Measurements from ENCODE around the gene CLEC2A. TPM values are rescaled to one million over a fixed set of nuclear protein-coding genes. Genes with fewer than 3 reads are reported as not detected.
A peak's percentile ranks its signal among the peaks of the same experiment; 100 is the strongest.

Gene CLEC2A
- total RNA-seq, 4 donors from 2014 or later: not detected

DNA sequence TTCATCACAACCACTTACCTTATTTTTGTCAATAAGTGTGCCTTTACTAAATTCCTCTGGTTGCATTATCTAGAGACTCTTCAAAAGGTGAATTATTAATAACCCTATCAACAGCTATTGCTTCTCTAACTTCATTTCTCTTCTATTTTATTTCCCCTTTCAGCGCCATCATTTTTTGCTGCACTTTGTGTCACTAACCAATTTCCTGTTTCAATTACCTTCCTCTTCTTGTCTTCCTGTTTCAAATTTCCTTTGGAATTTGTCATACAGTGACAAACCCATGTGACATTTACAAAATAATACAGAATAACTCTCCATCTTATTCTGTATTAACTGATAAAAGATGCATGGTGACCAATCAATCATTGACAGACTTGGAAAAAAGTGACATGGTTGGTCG lies 12.2 kb upstream of the CLEC2A start:
- TF ChIP-seq EP300 (IDR thresholded peaks at IDR 0.05) (no peak), POLR2A (IDR thresholded peaks at IDR 0.05) (no peak)
- TF ChIP-seq, protein P1, sequence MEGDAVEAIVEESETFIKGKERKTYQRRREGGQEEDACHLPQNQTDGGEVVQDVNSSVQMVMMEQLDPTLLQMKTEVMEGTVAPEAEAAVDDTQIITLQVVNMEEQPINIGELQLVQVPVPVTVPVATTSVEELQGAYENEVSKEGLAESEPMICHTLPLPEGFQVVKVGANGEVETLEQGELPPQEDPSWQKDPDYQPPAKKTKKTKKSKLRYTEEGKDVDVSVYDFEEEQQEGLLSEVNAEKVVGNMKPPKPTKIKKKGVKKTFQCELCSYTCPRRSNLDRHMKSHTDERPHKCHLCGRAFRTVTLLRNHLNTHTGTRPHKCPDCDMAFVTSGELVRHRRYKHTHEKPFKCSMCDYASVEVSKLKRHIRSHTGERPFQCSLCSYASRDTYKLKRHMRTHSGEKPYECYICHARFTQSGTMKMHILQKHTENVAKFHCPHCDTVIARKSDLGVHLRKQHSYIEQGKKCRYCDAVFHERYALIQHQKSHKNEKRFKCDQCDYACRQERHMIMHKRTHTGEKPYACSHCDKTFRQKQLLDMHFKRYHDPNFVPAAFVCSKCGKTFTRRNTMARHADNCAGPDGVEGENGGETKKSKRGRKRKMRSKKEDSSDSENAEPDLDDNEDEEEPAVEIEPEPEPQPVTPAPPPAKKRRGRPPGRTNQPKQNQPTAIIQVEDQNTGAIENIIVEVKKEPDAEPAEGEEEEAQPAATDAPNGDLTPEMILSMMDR (IDR thresholded peaks at IDR 0.05): no peak
- no peak for DNase-seq (ENCODE audit: low spot score in 2 of 2)

DNA sequence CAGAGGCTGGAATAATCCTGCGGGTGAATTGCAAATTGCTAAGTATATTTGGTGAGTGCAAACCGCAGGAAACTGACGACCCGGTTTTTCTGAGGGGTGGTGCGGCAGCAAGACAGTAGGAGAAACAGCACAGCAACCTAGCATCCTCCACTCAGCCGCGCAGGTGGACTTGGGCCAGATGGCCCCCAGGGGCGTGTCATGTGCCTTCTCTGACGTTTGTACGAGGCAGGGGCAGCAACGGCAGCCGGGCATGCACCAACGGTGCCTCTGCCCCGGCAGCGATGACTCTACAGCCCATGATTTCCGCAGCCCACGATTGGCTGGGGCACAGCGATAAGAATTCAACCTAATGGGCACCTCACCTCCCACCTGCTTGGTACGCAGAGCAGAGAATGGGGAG lies 11.1 kb upstream of the CLEC2A start:
- TF ChIP-seq, protein P1 (IDR thresholded peaks at IDR 0.05): no peak
- TF ChIP-seq EP300 (IDR thresholded peaks at IDR 0.05): no peak
- TF ChIP-seq POLR2A (IDR thresholded peaks at IDR 0.05): no peak
- Histone ChIP-seq H3K4me1 (no peaks in the 10 kb centered on the region), H3K27me3 (no peaks in the 10 kb centered on the region), H3K36me3 (no peaks in the 10 kb centered on the region), H3K4me3 (no peak overlapping the region), H3K9me3 (no peaks in the 10 kb centered on the region), H3K27ac (no peak overlapping the region)
- WGBS, 2 donors: 67 to 77% methylated on average over 18 to 19 of the region's 19 CpGs
- no peak for DNase-seq (ENCODE audit: low spot score in 2 of 2)

More for the DNA sequence above, 12.2 kb upstream of the CLEC2A start:
- Histone ChIP-seq H3K36me3 (no peaks in the 10 kb centered on the region), H3K27me3 (no peaks in the 10 kb centered on the region), H3K4me3 (no peak overlapping the region), H3K9me3 (no peaks in the 10 kb centered on the region), H3K4me1 (no peaks in the 10 kb centered on the region), H3K27ac (no peak overlapping the region)
- 77 to 80% methylated on average over 2 of the region's 2 CpGs for WGBS, 2 donors

DNA sequence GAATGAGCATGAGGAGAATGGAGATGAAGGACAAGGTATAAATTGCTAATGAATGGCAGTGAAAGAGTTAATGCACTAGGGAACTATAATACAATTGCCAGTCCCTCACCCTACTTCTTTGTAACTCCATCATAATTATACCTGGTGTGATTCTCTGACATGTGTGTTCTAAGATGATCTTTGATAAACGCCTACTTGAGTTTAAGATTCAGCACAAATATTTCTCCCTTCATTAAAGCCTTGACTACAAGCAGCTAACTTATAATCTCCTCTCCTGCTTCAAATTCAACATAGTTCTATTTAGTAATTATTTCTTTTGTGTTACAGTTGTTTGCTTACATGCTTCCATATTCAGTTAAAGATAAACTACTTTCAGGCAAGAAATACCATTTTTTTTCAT lies 9.7 kb upstream of the CLEC2A start:
- Histone ChIP-seq H3K27ac (no peak overlapping the region), H3K4me3 (no peak overlapping the region), H3K4me1 (no peaks in the 10 kb centered on the region), H3K36me3 (no peaks in the 10 kb centered on the region), H3K9me3 (no peaks in the 10 kb centered on the region), H3K27me3 (no peaks in the 10 kb centered on the region)
- WGBS, 2 donors: 78 to 90% methylated on average over 1 of the region's 1 CpG
- DNase-seq (ENCODE audit: low spot score in 2 of 2): no peak
- TF ChIP-seq POLR2A (IDR thresholded peaks at IDR 0.05): no peak
- no peak for TF ChIP-seq EP300 (IDR thresholded peaks at IDR 0.05)
- TF ChIP-seq, protein P1 (IDR thresholded peaks at IDR 0.05): no peak

- Histone ChIP-seq H3K9me3 (no peaks in the 10 kb centered on the region), H3K27ac (no peak overlapping the region), H3K4me1 (no peaks in the 10 kb centered on the region), H3K4me3 (no peak overlapping the region), H3K27me3 (no peaks in the 10 kb centered on the region), H3K36me3 (no peaks in the 10 kb centered on the region)
- TF ChIP-seq, protein P1 (IDR thresholded peaks at IDR 0.05): peak in 1 of 5 experiments; percentile 8
- TF ChIP-seq EP300 (IDR thresholded peaks at IDR 0.05): no peak
- no peak for TF ChIP-seq POLR2A (IDR thresholded peaks at IDR 0.05)
- DNase-seq (ENCODE audit: low spot score in 2 of 2): no peak
- WGBS, 2 donors: 35 to 37% methylated on average over 2 of the region's 2 CpGs
These were observed 8.2 kb upstream of the CLEC2A start for GRCh38 chr12:9940375-9940774.

GRCh38 chr12:9936591-9936990 lies 4.4 kb upstream of the CLEC2A start:
- TF ChIP-seq EP300 (IDR thresholded peaks at IDR 0.05) (no peak), POLR2A (IDR thresholded peaks at IDR 0.05) (no peak)
- TF ChIP-seq, protein P1 (IDR thresholded peaks at IDR 0.05): no peak
- H3K9me3 ChIP-seq: no peaks in the 10 kb centered on the region
- H3K27me3 ChIP-seq: no peaks in the 10 kb centered on the region
- DNase-seq (ENCODE audit: low spot score in 2 of 2): no peak
- no peaks in the 10 kb centered on the region for H3K4me1 ChIP-seq
- no peaks in the 10 kb centered on the region for H3K36me3 ChIP-seq
- WGBS, 2 donors: 48 to 61% methylated on average over 10 of the region's 10 CpGs
- H3K4me3 ChIP-seq: no peak overlapping the region
- H3K27ac ChIP-seq: no peak overlapping the region

All from tibial nerve (tissue), 4 donors.